EH (cell line): ENCODE results near the gene ACOT12.
"Not testable (repeated sequence)": the region's sequence is repeated elsewhere in the genome, so short reads cannot be mapped to it uniquely, and the experiment has no call there.

ENCODE experiments used
- DNase-seq: peaks from one replicate; pipeline ENCODE4 v3.0.0-alpha.2; 2015; ENCODE audit warnings: low read depth

The ACOT12 gene

GRCh38 chr5:81398741-81399140 is 4.8 kb upstream of the ACOT12 start:
- DNase-seq = no peak

DNA sequence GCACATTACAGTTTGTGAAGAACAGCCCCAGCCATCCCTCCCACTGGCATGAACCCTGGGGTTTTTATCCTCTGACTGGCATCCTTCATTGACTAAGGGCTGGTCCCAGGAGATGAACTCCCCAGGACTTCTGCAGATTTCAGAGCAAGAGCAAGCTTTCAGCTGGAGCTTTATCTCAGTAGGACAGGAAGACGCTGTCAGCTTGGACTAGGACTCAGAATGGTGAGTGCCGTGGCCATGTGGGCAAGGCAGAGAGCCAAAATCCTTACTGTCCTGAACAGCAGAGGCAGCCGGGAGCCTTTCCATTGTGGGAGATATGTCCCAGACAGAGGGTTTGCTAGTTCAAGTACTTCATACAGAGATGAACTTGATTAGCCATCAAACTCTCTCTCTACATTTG is 3.2 kb upstream of the ACOT12 start:
- DNase-seq = peak; percentile 68

- DNase-seq = no peak
These were observed 1.3 kb upstream of the ACOT12 start for GRCh38 chr5:81395262-81395661.

DNA sequence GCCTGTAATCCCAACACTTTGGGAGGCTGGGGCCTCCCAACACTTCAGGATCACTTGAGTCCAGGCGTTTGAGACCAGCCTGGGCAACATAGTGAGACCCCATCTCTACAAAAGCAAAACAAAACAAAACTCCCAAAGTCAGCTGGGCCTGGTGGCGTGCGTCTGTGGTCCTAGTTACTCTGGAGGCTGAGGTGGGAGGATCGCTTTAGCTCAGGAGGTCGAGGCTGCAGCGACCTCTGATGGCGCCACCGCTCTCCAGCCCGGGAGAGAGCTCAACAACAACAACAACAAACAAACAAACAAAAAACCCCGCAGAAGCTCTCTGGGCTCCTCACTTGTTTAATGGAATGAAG is 528 bp downstream of the ACOT12 start:
- DNase-seq = no peak

DNA sequence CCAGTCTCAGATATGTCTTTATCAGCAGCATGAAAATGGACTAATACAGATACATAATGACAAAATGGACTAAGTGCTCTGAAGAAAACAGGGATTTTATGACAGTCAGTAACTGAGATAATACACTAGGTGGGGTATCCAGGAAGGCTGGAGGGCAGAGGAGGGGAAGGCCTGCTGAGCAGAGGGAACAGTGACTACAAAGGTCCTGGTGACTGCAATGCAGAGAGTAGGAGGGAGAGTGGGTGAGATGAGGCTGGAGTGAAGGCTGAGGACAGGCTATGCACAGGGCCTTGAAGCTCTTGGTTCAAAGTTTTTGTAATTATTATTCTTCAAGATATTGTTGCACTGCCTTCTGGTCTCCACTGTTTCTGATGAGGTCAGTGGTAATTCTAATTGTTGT is 4.9 kb downstream of the ACOT12 start:
- no peak for DNase-seq

DNA sequence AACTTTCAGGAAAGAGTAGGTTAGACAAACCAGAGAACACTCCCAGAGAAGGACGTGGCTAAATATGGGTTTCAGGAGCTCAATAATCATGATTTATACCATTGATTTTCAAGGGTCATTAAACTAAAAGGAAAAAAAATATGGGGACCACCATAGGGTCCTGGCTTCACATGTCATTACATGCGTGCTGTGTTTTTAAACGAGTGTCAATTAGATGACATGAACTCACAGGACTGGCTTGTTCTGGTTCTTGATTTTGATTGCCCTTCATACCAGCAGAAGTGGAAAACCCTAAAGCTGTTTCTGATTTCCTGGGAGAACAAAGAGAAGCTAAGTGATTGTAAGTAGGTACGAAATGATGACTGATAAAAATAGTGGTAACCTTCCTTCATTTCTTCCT is 5.8 kb downstream of the ACOT12 start:
- no peak for DNase-seq

- no peak for DNase-seq
These were observed 10.1 kb downstream of the ACOT12 start for GRCh38 chr5:81383867-81384266.

DNA sequence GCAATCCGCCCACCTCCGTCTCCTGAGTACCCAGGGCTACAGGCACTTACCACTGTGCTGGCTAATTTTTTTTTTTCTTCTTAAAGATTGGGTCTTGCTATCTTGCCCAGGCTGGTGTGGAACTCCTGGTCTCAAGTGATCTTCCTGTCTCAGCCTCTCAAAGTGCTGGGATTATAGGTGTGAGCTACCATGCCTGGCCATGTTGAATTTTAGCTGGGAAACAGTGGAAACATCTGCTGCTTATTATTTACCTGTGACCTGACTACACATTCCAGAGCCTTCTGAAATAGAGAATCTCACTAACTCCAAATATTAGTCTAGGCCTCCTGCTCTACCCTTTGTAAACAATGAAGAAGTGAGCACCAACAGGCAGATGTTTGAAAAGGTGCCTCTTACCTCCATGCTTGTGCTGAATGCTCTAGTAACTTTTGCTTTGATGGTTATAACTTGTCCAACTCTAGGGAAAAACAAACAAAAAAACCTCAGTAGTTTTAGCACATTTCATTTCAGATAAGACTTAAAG is 22.5 kb downstream of the ACOT12 start:
- DNase-seq = no peak

DNA sequence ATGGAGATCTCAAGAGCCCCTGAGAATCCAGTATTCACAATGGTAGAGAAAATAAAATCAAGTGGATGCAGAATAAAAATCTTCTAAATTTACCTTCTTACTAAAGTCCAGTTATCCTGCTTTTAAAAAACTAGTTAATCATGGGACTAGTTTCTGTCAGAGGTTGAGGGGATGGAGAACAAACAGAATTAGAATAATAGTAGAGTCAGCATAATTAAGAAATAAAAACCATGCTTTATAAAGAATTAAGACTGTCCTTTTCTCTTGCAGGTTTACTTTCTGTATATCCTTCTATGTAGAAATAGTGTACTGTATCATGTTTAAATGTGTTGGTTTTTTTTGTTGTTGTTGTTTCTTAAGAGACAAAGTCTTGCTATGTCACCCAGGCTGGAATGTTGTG is 23.0 kb downstream of the ACOT12 start:
- no peak for DNase-seq

DNA sequence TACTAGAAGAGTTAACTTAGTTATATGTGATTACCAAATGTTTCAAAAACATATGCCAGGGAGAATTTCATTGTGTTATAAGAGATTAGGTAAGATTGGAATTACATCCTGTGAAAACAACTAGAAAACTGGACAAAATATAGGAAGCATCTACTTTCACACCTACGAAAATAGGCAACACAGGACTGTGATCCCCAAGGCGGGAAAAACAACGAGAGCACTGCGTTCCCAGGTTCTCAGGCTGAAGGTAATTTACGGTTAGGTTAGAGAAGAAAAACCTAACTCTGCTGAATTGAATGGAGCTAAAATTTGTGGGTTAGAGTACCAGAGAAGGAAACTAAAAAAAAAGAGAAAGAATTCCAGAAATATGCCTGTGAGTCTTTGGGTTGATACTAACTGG is 28.4 kb downstream of the ACOT12 start:
- no peak for DNase-seq

GRCh38 chr5:81363093-81363871 is 30.7 kb downstream of the ACOT12 start:
- no peak for DNase-seq

DNA sequence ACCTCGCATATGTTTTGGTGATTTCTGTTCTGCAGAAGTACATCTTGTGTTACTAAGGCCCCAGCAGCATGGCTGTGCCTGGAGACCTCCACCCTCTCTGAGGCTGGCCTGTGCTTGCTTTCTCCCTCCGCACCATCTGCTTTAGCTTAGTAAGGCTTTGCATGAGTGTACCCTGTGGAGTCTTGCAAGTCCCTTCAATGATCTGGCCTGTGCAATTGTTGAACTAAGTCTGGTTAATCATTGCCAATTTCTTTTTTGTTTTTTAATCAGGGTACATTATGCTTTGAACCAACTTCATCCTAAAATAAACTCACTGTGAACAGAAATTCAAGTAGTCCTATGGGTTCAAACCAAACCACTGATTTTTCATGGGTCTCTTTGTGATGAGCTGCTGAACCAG is 32.3 kb downstream of the ACOT12 start:
- DNase-seq = no peak

DNA sequence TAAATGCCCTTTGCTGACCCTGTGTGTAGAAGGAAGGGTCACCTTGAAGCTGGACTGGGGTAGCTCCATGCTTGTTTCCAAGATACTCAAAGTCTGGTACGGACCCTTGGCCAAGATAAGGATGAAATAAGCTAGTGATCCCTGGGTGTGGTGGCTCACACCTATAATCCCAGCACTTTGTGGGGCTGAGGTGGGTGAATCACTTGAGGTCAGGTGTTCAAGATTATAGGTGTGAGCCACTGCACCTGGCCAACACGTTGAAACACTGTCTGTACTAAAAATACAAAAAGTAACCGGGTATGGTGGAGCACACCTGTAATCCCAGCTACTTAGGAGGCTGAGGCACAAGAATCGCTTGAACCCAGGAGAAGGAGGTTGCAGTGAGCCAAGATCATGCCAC is 33.3 kb downstream of the ACOT12 start:
- no peak for DNase-seq

DNA sequence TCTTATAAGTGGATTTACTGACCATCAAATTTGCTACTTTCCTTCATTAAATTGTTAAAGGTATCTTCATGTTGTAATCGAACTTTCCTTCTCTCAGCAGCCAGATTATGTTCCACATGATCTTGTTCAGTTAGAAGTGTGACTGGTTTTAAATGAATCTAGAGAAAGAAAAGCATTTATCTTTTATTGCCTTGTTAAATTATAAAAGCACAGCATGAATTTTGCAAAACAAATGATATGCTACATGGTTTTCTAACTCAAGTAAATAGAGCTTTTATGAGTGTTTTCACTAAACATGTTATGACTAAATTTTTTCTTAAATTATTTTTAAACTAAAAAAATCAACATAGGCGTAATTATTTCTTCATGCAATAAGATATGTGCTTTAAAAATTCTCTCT is 34.1 kb downstream of the ACOT12 start:
- DNase-seq = no peak

DNA sequence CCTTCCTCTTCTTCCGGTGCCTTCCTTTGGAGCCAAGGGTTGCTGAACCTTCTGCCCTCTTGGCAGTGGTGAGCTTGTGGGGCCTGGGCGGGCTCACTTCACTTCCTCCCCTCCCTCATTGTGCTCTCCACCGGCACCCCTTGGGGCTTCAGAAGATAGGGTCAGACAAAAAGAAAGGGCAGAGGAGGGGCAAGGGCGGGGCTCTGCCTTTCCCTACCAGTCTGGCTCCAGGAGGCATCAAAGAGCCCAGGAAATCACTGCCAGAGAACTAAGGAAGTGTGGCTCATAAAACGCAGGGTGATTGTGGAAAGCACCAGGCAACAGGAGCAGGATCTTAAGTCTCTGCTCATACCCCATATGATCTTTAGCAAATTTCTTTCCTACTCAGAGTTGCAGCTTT is 34.8 kb downstream of the ACOT12 start:
- no peak for DNase-seq

GRCh38 chr5:81355291-81356251 is 38.4 kb downstream of the ACOT12 start:
- DNase-seq = no peak

DNA sequence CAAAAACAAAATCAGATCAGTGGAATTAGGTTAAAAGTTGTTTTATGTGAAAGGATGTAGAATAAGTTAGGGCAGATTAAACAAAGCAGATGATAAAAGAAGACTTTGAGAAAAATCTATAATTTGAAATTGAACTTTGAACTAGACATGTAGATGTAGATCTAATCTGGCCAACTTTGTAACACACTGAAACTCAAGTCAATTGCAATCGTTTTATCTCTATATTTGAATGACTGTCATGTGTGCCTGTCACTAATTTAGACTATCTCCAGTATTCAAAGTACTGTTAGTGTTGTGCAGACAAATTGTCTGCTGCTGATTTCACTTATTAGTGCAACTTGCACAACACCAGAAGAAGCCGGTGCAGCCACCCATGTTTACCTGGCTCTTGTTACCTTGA is 39.8 kb downstream of the ACOT12 start:
- no peak for DNase-seq

- no peak for DNase-seq
These were observed 40.7 kb downstream of the ACOT12 start for GRCh38 chr5:81353189-81353588.

GRCh38 chr5:81350507-81350906 is 43.4 kb downstream of the ACOT12 start:
- DNase-seq = no peak

GRCh38 chr5:81349161-81349560 is 44.8 kb downstream of the ACOT12 start:
- no peak for DNase-seq

DNA sequence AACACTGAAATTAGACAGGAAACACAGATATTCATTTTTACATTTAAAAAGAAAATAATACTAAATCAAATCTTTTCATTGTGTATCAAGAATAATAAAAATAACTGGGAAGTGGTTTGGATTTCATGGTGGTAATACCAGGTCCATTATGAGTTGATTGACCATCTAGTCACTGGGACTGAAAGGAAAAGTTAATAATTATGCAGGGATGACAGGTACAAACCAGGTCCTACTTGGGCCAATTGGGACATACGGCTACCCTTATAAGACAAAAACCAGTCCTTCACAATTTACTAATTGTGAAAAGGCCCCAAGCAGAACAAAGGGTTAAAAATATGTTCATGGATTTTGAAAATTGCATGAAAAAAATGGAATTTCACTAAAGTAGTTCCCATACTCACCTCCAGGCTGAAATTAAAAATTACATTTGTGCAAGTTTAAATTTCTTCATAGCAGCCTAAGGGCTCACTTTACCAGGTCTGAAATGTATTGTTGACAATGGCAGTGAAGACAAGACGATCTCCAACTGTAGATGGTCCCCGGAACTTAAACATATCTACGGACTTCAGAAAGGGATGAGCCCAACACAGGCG is 48.4 kb downstream of the ACOT12 start:
- no peak for DNase-seq

- DNase-seq = no peak
These were observed 49.2 kb downstream of the ACOT12 start for GRCh38 chr5:81344736-81345135.

- DNase-seq = not testable (repeated sequence)
These were observed 55.7 kb downstream of the ACOT12 start for GRCh38 chr5:81338213-81338612.
